DMS79 (cell line): Measurements from ENCODE around the gene COMMD3.

ENCODE experiments used
- DNase-seq: peaks from one replicate; lab custom pipeline; 2025; lab: John Stamatoyannopoulos, UW

COMMD3 gene

DNA sequence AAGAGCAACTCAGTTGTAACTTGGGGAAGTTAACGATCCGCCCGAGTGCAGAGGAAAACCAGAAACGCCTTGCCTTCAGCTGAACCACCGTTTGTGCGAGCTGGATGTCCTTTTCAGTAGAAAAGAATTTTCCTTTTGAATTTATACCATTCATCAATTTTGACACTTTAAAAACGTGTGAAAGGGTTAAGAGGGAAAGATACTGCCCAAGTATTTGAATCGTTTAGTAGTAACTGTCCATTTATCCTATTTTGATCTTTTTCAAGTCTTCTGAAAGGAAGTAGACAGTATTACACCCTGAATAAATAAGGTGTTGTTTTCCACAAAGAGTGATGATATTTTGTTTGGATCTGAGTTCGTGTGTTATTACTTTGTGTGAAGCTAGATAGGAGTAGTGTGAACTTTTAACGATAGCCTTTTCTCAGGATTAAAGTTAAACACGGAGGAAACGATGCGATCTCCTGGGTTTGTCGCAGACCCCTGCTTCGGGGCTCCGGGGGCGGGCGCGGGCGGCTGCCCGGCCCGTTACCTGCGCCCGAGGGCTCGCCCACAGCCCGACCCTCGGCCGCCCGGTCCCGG, 3.9 kb downstream of the COMMD3 start:
- DNase-seq = no peak

GRCh38 chr10:22320591-22321155, 4.5 kb downstream of the COMMD3 start, which contains the start of gene BMI1:
Gene BMI1, plus strand, starts transcription at chr10:22321099. Its CDS starts 5,351 bp downstream, at chr10:22326450.
- peak; percentile 39 for DNase-seq

GRCh38 chr10:22321156-22321923, 5.2 kb downstream of the COMMD3 start:
- DNase-seq = peak; percentile 18

GRCh38 chr10:22321924-22322640, 5.9 kb downstream of the COMMD3 start:
- DNase-seq = no peak

GRCh38 chr10:22322641-22323160, 6.5 kb downstream of the COMMD3 start:
- no peak for DNase-seq

DNA sequence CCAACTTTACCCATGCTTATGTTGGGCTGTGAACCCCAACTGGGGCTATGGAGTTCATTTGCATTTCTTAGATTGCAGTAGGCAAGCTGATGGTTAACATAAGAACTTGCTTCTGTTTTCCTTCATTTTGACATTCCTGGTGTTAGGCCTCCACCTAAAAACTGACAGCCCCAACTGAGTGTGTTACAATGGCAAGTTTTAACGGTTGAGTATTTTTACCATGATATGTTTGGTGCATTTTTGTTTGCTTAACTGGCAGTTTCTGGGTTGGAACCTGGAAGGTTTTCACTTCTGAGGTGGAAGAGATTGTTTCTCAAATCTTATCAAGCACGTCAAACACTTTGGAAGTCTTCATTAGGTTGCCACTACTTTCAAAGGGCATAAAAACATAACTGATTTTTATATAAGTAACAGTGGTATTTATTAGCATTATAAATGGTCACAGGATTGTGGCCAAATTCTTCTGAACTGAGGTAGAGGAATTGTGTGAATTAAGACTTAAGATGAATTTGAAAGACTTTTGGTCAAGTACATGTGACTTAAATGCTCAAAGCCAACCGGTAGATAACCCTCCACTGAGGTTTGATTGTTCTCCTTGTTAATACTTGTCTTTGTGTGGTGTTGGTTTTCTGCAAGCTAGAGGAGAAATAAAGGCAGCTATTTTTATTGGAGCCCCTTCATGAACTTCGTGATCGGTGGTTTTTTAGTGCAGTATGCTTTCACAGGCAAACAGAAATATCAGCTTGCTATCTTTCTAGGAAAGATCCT, 7.5 kb downstream of the COMMD3 start:
- DNase-seq = no peak

DNA sequence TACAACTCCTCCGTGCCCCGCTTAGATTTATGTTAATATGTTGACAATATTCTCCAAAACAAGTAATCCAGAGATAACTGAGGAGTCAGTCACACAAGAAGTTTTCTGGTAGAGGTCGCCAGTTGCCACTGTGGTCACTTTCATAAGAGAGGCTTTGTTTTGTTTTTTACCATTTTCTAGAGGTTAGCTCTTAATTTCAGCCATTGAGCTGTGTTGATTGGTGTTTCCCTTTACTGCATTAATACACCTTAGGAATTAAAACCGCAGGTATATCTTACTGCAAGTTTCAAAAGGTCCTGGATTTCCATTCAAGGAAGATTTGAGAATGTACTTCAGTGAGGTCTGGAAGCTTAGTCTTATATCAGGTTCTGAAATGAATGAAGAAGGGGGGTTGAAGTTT, 8.2 kb downstream of the COMMD3 start:
- DNase-seq = no peak

- no peak for DNase-seq
Measured at GRCh38 chr10:22324893-22325271, 8.7 kb downstream of the COMMD3 start.

- DNase-seq = no peak
Measured at GRCh38 chr10:22325272-22326144, 9.3 kb downstream of the COMMD3 start.

DNA sequence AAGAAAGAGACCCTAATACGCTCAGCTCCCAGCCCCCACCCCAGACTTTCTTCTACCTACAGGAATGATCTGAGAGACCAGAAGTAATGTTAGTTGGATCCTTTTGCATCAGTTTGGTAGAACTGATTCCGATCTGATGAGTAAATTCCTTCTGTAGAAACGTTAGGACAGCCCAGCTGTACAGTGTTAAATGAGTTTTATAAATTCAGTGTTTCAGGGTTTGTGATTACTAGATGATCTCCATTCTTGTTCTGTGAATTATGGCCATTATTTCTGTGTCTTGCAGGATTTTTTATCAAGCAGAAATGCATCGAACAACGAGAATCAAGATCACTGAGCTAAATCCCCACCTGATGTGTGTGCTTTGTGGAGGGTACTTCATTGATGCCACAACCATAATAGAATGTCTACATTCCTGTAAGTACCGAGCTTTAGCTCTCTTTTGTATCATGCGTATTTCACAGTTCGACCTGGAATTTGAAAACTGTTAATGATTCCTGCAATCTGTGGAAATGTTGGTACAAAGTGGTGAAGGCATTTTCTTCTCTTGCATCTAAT, 10.0 kb downstream of the COMMD3 start:
- no peak for DNase-seq

GRCh38 chr10:22329150-22329549, 13.0 kb downstream of the COMMD3 start:
- DNase-seq = no peak

DNA sequence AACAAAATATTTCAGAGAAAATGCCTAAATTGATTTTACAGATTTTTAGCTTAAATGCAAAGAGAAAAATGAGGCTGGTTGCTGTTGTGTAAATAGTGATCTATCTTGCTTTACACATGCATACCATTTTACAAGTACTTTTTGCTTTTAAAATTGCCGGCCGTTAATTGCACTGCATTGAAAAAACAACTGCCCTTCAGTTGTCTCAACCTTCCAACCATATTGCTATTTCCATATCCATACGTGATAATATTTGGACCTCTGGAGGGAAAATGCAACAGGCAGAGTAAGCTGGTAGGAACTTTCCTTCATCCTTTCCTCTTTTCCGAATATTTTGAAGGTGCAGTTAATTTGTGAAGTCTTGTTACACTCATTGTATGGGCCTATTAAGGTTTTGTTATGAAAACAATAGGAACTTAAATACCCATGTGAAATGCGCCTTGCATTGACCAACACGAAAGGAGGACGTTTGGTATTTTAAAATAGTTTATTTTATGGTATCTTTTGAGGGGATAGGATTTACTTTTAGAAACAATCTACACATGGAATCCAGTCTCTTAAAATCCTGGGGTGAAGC, 16.0 kb downstream of the COMMD3 start:
- no peak for DNase-seq

- DNase-seq = no peak
Measured at GRCh38 chr10:22333167-22333974, 17.2 kb downstream of the COMMD3 start.

DNA sequence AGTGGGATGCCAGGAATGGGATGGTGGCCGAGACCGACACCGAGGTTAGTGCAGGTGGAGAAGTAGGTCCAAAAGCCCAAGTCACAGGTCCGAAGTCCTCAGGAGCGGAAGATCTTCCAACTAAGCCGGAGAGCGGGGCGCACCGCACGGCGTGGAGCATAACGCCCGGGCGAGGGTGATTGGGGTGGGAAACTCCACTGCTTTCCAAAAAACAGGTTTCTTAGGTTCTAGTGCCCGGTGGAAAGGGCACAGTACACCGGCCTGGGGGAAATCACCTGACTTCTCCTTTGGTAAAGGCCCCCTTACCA, 17.7 kb downstream of the COMMD3 start:
- DNase-seq = no peak

- DNase-seq = no peak
Measured at GRCh38 chr10:22334414-22335172, 18.4 kb downstream of the COMMD3 start.

DNA sequence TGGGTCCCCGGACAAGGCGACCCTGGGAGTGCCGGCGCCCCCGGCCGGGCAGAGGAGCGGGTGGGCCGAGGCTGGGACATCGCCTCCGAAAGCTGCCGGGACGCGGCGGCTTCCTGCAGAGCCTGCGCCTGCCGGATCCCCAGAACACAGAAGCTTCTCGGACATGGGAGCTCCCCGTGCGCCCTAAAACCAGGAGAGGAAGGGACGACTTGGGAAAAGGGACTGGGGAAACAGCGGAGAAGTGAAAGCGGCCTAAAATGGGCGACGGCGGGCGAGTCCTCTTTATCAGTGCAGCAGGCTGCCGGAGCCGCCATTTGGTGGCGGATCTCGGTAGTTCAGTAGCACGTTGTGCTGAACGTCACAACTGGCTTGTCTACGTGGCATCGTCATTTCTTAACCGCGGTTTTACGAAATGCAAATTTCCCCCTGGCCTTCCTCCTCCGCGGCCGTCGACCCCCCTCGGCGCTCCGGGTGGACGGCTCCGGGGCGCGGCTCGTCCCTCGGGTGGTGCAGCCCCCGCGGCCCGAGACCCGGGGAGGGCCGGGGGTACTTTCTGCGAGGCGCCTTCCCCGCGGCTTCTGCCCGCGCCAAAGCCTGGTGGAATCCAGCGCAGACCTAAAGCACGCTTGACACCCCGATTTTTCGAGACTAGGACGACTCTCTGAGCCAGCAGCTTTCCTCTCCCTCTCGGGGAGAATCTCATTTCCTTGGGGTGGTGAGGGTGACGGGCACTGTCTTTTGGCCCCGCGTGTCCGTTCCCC, 19.2 kb downstream of the COMMD3 start:
- DNase-seq = no peak

DNA sequence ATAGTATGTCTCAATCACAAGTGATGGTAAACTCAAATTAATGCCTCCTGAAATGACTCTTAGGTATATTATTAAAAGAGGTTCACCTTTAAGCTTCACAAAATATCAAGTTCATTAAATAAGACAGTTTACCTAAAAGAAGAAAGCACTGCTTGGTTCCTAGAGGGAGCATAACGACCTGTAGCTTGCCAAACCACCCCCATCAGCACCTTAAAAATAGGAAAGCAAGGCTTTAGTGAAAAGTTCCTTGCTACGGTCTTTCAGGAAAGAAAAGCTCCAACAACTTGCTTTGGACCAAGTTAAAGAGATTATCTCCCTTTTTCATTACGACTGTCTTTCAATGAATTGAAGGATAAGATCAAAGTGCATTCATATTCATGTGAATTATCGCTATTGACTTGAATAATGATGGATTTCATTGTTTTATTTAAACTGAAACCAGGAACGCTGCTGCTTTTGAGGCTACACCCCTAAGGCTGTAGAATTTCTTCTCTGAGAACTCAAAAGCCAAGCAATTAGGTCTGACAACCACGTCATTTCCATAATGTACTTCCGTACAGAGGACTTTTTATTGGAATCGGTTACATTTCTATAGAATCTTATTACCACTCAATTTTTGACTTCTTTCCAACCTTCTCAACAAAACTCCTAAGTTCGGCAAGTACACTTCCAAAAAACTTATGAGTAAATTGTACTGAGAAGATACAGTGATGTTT, 22.2 kb downstream of the COMMD3 start:
- DNase-seq = no peak
